UCSD-AML1 (cell line): ENCODE measurements around the gene HIF3A.

ENCODE experiments used
- DNase-seq: peaks from one replicate; lab custom pipeline; 2025; ENCODE audit not compliant: unreplicated experiment; lab: John Stamatoyannopoulos, UW

Gene HIF3A

DNA sequence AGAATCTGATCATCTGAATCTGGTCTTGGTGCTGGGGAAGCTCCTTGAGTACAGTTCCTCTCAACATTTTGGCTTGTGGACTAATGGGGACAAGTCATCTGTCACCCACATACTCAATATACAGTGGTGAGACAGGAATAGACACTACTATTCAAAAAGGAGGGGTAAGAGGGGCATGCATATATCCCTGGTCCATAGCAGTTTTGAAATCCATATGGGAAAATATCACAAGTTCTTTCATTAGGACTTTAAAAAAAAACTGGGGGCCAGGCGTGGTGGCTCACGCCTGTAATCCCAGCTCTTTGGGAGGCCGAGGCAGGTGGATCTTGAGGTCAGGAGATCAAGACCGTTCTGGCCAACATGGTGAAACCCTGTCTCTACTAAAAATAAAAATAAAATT, 29.8 kb downstream of the HIF3A start:
- DNase-seq, result no peak

GRCh38 chr19:46328079-46328478, 31.2 kb downstream of the HIF3A start:
- no peak for DNase-seq

GRCh38 chr19:46330319-46330918, 33.6 kb downstream of the HIF3A start:
- no peak for DNase-seq

DNA sequence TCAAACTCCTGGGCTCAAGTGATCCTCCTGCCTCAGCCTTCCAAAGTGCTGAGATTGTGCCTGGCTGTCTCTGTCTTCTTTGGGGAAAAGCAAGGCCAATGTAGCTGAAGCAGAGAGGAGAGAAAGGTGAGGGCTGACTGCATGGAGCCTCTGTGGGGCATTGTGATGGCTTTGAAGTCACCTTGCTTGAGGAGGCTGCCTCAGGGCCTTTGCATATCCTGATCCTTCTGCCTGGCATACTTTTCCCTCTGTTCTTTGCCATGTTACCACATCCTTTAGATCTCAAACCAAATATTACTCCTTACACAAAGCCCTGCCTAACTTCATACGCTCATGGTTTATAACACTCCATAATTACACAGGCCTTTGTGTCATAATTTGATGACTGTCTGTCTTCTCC, 40.6 kb downstream of the HIF3A start:
- no peak for DNase-seq

- DNase-seq, result no peak
These were observed 42.6 kb downstream of the HIF3A start for GRCh38 chr19:46339446-46339845.

- no peak for DNase-seq
These were observed 43.3 kb downstream of the HIF3A start for GRCh38 chr19:46340051-46340659.

DNA sequence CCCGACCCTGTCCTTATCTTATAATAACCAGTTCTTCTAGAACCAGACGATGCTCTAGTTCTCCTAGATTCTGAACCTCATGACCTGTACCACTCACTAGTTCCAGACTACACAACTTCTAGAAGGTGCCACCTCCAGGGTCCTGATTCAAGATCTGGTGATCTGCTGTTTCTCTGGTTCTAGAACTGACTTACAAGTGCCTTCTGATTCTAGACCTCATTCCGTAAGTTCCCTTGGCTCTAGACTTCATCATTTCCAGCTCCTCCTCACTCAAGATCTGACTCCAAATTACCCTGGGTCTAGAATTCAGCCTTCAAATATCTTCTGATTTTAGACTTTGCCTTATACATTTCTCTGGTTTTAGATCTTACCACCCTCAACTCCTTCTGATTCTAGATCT, 45.1 kb downstream of the HIF3A start:
- no peak for DNase-seq

DNA sequence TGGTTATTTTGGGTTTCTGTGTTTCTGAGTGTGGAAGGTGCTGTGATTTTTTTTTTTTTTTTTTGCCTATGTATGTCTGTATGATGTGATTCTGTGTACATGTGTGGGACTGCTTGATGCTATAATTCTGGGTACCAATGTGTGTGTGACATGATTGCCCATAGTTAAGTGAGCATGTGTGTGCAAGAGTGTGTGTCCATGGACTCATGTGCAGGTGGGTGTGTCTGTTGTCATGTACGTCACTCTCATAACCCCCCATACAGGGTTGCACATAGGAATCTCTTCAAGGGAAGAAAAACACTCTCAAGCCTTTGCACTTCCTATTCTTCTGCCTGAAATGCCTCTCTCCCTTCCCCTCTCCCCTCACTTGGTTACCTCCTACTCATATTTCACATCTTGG, 47.5 kb downstream of the HIF3A start:
- DNase-seq, result no peak

DNA sequence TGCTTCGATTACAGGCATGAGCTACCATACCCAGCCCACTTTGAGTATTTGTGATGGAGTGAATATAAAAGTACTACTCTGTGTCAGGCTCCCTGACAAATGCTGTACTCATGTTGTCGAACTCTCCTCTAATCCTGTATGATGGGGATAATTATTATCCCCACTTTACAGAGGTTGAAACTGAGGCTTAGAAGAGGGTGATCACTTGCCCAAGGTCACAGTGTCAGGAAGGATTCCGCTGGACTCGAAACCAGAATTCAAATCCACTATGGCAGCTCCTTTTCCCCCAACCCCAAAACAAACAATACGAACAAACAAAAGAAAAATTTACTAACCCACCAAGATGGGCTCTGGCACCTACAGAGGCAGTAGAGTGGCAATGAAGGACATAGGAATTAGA, 48.3 kb downstream of the HIF3A start:
- no peak for DNase-seq

DNA sequence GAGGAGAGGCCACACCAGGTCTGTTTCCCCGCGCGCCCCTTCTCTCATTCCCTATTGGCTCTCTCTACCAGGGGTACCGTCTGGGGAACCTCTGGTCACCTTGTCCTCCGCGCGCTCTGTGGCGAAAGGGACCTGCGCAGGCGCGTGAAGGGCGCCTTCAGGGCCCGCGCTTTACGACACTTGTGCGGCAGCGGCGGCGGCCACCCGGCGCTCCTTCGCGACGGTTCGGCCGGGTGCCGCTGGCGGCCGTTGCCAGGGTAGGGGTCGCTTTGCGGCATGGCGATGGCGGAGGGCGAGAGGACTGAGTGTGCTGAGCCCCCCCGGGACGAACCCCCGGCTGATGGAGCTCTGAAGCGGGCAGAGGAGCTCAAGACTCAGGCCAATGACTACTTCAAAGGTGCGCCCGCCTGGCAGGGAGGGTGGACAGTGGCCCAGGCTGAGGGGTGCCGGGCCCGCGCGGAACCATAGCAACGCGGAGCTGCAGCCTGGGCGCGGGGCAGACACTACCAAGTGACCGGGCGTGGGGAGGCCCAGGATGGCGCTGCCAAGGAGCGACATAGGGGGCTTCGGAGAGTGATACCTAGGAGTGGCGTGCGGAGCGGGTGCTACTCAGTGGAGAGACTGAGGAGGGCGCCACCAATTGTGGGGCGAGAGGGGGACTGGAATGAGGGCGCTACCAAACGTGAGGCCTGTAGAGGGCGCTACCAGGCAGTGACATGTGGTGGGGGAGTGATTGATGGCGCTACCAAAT, 50.2 kb downstream of the HIF3A start, which contains the start of gene PPP5C:
Gene PPP5C (plus strand): TSS at position 267 of the 751 bp plus-strand sequence. CDS start 10 bp downstream, at position 277.
- DNase-seq, result peak; percentile 94

GRCh38 chr19:46347572-46347883, 50.7 kb downstream of the HIF3A start:
- DNase-seq, result no peak

- no peak for DNase-seq
These were observed 51.1 kb downstream of the HIF3A start for GRCh38 chr19:46347985-46348384.

DNA sequence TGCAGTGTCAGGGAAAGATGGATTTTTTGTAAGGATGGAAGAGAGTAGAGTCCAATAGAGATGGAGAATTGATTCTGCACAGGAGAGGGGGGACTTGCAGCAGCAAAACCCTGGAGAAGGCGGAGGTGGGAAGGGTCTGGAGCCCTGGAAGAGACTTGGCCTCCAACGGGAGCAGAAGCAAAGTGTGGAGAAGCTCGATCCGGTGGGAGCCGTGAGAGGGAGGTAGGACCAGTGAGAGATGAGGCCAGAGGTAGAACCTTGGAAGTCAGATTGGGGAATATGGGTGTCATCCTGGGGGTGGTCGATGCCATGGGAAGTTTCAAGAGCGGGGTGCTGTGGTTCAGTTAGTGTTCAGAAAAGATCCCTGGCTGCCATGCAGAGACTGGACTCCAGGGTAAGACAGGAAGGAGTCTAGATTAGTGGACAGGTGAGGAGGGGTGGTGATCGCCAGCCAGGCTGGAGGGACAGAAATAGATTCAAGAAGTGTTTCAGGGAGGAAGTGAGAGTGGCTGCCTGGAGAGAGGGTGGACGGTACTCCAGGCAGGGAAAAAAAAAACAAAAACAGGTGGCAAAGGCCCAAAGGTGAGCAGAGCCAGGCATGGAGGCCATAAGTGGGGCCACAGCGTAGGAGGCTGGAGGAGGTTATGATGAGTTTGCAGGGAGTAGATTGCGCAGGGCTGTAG, 52.6 kb downstream of the HIF3A start:
- no peak for DNase-seq

GRCh38 chr19:46350029-46350757, 53.4 kb downstream of the HIF3A start:
- peak; percentile 29 for DNase-seq

DNA sequence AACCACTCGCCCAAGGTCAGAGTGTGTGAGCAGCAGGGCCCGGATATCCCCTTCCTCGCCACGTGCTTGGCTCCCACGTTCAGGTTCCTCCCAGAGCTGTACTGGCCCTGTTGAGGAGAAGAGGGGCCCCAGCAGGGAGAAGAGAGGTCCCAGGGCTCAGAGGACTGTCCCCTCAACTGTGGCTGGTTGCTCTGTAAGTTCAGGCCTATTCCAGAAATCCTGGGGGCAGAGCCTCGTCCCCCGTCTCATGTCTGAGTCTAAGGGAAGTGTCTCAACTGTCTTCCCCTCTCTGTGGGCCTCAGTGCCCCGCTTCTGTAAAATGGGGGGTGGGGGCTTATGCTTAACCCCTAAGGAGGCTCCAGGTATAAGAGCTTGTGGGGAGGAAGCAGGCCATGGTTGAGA, 53.9 kb downstream of the HIF3A start:
- peak; percentile 67 for DNase-seq

- DNase-seq, result peak; percentile 50
These were observed 54.6 kb downstream of the HIF3A start for GRCh38 chr19:46351241-46352041.

DNA sequence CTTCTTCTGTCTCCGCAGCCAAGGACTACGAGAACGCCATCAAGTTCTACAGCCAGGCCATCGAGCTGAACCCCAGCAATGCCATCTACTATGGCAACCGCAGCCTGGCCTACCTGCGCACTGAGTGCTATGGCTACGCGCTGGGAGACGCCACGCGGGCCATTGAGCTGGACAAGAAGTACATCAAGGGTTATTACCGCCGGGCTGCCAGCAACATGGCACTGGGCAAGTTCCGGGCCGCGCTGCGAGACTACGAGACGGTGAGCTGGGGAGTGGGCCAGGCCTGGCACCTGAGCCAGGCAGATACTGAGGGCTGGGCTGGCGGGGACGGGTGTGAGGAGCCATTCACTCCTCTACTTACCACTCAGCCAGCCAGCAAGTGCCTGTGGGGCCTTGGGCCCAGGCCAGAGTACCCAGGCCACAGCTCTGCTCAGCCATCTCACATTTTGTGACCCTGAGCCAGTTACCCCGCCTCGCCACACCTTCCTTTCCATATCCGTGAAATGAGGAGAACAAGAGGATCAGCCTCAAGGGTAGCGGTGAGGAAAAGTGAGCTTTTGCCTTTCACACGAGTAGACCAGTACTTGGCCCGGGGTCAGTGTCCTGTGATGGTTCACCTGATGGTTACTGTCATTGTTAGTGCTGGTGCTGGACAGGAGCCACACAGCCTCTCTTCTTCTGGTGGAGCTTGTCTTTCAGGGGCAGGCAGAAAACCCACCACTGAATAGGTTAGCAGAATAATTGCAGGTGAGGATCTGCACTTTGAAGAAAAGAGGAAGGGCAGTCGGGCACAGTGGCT, 57.1 kb downstream of the HIF3A start:
- no peak for DNase-seq

DNA sequence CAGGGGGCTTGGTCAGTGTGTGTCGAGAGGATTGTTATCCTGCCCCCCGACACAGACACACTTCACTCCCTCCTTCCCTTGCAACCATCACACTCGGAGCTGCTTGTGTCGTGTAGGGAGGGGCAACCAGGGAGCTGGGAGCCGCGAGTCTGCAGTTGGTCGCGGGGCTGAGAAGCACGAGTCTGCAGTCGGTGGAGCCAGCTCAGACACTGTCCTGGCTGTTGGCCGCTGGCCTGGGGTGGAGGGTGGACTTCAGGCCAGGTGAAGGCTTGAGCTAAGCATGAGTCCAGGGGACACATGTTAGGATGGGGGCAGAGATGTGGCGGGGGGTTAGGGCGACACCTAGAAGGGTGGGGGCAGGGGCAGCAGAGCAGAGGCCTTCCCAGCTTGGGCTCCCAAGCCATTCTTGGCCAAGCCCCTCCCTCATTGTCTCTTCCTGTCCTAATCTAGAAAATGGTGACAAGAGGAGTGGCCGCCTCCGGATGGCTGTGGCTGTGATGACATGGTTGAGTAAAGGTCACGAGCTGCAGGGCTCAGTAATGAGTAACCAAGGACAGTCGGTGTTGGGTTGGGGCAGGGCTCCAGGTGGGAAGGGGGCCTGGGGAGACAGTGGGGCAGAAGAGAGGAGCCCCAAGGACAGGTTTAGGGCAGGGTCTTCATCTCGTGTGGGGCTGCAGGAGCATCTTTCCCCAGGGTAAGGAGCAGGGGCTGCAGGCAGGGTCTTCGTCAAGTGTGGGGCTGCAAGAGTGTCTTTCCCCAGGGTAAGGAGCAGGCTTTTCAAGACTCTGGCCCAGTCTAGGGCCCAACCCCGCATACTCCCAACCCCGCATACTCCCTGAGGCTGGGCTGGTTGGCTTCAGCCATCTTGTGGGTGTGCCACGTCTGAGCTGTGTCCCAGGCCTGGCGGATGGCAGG, 58.6 kb downstream of the HIF3A start:
- no peak for DNase-seq
